T47D (cell line): Measurements from ENCODE around the gene ITGAV.

ENCODE experiments used
- DNase-seq, 2 experiments: peaks; one replicate each; pipeline versions ENCODE4 v3.0.0 to v3.0.0-alpha.2; 2011 to 2012; ENCODE audit warnings: low read depth in 1 of 2, low spot score in 1 of 2
- JUND ChIP-seq: IDR thresholded peaks from 2 replicates; pipeline ENCODE4 v1.6.1; 2012; ENCODE audit warnings: low read depth
- in situ Hi-C: cut with HindIII; loops from 2 replicates; pipeline ENCODE4 v1.10.0; 2016; ENCODE audit warnings: low sequenced_read_pairs, low pct_unique_long_range_greater_than_20kb

The ITGAV gene

DNA sequence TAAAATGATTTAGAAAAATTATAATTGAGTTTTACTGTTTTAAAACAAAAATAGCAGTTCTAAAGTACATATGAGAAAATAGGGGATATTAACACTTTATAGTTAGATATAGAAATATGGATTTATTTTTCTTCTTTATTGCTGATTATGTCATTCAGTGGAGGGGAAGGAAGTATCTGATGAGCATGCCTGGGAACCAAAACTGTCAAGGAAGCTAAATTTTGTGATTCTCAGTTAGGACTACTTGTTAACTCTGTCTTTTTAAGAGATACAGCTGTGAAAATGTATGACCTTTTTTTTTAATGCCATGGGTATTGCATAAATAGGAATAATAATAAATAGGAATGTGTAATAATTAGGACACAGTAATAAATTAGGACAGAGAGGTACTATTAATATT, 44.8 kb downstream of the ITGAV start:
- no peak for DNase-seq
- TF ChIP-seq JUND: no peak
- in situ Hi-C loops: no loop called here

DNA sequence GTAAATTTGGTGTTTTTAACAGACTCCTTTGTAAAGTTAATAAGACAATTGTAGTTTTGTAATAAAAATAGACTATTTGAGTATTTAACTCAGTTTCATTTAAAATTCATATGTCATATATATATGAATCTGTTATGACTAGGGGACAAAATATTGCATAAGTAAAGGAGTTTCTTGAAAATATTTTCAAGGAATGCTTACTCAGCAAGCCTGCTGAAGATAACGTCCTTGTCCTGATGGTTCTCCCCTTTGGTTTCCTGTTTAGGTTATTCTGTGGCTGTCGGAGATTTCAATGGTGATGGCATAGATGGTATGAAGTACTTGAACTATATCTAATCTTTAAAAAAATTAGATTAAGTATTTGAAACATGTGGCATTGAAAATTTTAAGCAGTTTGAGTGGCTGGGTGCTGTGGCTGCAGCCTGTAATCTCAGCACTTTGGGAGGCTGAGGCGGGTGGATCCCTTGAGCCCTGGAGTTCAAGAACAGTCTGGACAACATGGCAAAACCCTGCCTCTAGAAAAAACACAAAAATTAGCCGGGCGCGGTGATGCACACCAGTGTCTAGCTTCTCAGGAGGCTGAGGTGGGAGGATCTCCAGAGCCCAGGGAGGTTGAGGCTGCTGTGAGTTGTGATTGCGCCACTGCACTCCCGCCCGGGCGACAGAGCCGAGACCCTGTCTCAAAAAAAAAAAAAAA, 47.1 kb downstream of the ITGAV start:
- in situ Hi-C loops: no loop called here
- TF ChIP-seq JUND: no peak
- DNase-seq: no peak

DNA sequence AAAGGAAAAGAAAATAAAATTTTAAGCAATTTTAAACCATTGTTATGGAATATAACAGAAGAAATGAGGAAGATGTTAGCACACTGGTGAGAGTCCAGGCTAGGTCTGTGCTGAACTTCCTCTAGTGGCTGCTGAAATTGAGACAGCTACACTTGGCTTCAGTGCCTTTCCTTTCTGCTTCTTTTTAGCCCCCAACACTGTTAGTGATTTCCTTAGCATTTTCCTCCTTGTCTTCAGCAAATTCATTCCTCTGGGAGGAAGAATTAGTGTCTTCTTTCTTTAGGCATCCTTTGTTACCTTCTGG, 47.6 kb downstream of the ITGAV start:
- in situ Hi-C loops: no loop called here

DNA sequence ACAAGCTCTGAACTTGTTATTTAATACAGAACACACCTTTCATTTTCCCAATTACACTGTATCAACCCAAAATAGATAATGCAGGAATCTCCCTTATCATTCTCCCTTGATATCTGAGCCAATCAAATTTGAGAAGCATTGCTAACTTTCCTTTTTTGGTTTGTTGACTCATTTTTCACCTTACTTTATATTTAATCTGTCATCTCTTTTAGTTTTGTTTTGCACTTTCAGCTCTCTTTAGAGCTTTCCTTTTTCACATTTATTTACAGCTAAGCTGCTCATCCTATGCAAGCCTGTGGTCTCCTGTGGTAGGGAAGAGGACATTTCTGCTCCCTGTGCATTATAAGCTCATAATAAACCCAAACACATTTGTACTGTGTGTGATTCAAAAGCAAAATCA, 50.1 kb downstream of the ITGAV start:
- TF ChIP-seq JUND: no peak
- no peak for DNase-seq
- in situ Hi-C loops: no loop called here

More for the DNA sequence above, 47.6 kb downstream of the ITGAV start:
- no peak for TF ChIP-seq JUND
- DNase-seq: no peak

DNA sequence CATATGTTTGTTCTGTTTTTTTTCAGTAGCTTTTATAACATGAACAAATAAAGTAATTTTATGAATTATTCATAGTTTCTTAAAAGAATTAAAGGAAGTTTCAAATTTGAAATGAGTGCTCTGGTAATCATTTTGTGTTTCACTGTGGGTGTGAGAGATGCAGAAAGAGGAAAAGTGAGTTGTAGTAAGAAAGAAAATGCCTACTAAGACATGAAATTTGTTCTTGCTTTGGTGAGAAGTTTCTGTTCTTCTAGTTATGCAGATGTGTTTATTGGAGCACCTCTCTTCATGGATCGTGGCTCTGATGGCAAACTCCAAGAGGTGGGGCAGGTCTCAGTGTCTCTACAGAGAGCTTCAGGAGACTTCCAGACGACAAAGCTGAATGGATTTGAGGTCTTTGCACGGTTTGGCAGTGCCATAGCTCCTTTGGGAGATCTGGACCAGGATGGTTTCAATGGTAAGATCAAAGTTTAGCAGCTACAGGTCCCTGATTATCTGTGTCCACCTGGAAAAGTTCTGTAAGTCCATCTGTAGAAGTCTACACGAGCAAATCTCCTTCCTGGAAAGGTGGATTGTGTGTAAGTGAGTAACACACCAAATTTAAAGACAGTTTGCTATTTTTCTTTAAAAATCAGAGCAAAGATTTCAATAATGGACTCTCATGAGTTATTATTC, 51.4 kb downstream of the ITGAV start:
- in situ Hi-C loops: no loop called here
- DNase-seq: no peak
- no peak for TF ChIP-seq JUND

DNA sequence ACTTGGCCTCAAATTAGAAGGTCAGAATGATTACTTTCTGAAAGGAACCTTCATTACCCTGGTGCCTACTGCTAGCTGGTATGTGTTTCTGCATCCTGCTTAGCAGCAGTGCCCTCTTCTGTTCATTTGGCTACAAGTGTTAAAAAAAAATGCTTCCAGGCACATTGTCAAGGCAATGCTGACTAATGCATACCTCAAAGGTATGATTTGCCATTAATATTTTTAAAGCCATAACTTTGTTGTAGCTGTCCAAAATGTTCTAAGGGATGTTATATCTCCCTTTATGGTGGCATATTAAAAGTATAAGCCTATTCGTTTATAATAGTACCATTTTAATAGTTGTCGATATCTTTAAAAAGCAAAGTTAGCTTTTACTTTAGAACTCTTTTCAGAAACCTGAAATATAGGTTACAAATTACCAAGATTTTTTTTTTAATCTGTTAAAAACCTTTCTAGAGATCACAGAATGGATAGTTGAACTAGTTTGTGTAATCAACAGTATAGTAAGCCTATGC, 52.0 kb downstream of the ITGAV start:
- no peak for TF ChIP-seq JUND
- in situ Hi-C loops: no loop called here
- DNase-seq: peak; percentile 23 to 69

DNA sequence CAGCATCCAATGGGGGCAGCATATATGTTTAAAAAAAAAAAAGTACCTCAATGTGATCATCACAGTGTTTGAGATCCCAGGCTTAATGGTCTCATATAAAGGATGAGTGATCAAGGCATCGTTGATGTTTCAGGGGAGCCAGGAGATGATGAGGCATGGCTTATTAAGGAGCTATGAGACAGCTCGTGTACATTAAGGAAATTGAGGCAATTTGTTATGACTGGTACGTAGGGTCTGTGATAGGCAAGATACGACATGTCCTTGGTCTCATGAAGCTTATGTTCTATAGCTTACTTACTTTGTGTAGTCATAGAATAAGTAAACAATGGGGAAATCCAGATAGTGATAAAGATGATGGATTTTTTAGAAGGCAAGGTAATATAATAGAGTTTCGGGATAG, 54.9 kb downstream of the ITGAV start:
- in situ Hi-C loops: no loop called here
- TF ChIP-seq JUND: no peak
- DNase-seq: no peak

DNA sequence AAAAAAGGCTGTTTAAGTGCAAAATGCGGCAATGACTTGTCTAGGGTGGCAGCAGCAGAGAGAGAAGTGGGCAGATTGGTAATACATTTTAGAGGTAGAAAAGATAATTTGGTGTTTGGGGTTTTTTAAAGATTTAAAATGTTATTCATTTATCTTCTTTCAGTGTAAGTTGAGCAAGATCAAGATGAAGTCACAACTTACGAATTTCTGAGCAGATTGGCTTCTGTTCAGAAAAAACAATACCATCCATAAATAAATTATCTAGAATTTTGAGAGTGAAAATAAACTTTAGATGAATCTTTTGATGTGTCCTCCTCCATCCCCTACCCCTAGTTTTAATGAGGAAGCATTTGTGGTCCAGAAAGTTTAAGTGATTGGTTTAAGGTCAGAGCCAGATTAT, 56.1 kb downstream of the ITGAV start:
- DNase-seq: no peak
- TF ChIP-seq JUND: no peak
- in situ Hi-C loops: no loop called here

DNA sequence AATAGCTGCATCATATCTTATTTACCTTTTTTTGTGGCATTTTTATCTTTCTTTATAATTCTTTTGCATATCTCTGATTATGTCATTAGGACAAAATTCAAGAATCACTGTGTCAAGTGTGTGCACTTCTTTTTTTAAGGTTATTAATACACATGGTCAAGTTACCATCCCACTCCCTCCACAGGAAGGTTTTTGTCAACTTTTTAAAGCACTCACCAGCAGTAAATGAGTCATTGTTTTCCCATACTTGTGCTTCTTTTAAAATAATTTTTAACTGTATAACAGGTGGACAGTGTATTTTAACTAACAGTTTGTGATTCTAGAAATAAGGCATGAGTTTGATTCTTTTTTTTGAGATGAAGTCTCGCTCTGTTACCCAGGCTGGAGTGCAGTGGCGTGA, 58.3 kb downstream of the ITGAV start:
- no peak for DNase-seq
- in situ Hi-C loops: no loop called here
- no peak for TF ChIP-seq JUND

DNA sequence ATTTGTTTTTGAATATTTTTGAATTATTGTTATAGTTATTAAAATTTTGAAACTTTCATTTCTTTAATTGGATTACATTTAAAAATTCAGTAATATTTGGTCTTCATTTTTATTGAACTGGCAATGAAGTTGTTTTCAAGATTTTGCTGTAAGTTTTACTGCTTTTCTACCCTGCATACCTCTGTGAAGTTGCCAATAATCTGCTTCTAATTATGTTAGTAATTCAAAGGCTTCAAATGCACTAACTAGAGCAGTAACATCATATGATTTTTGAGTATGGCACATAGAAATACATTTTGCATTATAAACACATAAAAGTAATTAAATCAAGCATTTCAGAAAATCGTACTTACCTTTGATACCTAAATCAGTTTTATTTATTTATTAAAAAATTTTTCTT, 63.7 kb downstream of the ITGAV start:
- no peak for DNase-seq
- in situ Hi-C loops: no loop called here
- TF ChIP-seq JUND: no peak

DNA sequence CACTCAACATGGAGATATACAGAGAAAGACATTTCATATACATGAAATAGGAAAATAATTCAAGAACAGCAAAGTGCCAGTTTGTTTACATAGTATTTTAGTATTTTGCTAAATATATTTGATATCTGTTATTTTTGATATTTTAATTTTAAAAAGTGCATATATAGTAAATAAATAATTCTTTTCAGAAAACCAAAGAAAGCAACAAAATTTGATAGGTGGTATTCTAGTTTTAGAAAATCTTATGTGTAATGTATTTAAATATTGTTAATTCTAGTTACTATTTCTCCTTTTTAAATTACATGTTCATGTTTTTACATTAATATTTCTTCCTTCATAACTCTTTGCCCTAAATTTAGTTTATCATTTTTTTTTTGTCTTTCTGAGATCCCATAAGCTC, 69.5 kb downstream of the ITGAV start:
- no peak for TF ChIP-seq JUND
- no peak for DNase-seq
- in situ Hi-C loops: no loop called here

DNA sequence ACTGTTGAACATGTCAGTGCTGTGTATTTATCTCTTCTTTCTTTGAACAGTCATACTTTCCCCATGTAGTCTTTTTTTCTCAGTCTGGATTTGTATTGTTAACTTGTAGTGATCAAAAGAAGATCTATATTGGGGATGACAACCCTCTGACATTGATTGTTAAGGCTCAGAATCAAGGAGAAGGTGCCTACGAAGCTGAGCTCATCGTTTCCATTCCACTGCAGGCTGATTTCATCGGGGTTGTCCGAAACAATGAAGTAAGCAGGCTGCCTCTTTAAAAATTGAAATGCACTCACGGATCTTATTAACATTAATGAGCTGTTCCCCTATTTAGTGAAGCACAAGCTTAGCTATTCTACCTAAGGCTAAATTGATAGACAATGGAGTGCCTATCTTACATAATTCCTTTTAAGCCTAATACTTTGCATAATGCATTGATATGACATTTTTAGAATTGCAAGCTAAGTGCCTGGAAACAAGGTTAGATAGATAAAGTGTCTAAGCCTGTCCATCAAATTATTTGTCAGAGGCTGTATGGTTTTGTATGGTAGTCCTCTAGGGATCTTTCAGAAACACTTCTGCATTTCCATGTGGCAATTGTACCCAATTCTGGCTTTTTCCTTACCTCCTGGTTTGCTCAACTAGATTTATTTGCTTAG, 74.7 kb downstream of the ITGAV start:
- no peak for TF ChIP-seq JUND
- in situ Hi-C loops: no loop called here
- DNase-seq: no peak

DNA sequence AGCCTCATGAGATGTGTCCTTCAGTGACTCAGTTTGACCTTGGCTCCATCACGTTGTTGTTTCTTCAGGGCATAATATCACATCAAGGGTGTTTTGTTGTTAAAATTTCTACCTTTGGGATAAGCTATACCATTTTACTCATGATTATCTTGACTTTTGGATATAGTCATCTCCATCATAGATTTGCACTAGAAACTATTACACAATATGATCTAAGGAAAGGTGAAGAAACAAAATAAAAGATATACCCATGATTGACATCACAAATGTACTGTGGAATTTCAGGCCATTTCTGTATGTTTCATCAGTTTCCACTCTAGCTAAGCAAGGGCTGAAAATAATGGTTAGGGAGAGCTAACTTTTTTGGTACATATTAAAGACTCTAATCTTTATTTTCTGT, 79.3 kb downstream of the ITGAV start:
- DNase-seq: no peak
- no peak for TF ChIP-seq JUND
- in situ Hi-C loops: no loop called here
